GM10248 (cell line): ENCODE data around the gene URGCP.

Experiments
- CTCF ChIA-PET: fragments of 300-600 bp; sonication (Branson Sonifier 250); formaldehyde crosslinking; extraction: SDS; loops from one replicate; lab custom pipeline; 2021; ENCODE audit warnings: antibody characterized with exemption; lab: Yijun Ruan, JAX
- POLR2A ChIA-PET: fragments of 350-650 bp; sonication (Branson Sonifier 250); formaldehyde crosslinking; extraction: SDS; loops from one replicate; lab custom pipeline; 2020; ENCODE audit warnings: antibody characterized with exemption; lab: Yijun Ruan, JAX
- DNase-seq: peaks from one replicate; pipeline ENCODE4 v3.0.0; 2012; ENCODE audit errors: extremely low spot score
- TF ChIP-seq, protein P1 (sequence below): IDR thresholded peaks from 2 replicates; pipeline ENCODE4 v1.5.1; 2012; ENCODE audit warnings: mild to moderate bottlenecking, low read depth; ENCODE audit errors: extremely low read depth, missing control alignments, control extremely low read depth

URGCP gene

DNA sequence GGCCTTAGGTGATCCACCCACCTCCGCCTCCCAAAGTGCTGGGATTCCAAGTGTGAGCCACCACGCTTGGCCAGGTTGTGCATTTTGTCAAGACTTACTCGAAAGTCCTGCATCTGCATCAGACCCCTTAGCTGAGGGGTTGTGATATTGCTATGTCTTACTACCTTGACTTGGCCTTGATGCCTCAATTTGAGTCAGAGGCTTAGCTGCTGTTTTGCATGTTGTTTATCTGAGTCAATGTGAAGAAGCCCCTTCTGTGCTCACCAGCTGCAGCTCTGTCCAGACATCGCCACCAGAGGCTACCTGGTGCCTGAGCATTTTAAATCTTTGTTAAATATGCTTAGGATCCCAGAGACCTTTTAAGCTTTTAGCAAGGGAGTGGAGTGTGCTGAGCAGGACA lies 37.9 kb upstream of the URGCP start:
- no peak for DNase-seq
- TF ChIP-seq, protein P1, sequence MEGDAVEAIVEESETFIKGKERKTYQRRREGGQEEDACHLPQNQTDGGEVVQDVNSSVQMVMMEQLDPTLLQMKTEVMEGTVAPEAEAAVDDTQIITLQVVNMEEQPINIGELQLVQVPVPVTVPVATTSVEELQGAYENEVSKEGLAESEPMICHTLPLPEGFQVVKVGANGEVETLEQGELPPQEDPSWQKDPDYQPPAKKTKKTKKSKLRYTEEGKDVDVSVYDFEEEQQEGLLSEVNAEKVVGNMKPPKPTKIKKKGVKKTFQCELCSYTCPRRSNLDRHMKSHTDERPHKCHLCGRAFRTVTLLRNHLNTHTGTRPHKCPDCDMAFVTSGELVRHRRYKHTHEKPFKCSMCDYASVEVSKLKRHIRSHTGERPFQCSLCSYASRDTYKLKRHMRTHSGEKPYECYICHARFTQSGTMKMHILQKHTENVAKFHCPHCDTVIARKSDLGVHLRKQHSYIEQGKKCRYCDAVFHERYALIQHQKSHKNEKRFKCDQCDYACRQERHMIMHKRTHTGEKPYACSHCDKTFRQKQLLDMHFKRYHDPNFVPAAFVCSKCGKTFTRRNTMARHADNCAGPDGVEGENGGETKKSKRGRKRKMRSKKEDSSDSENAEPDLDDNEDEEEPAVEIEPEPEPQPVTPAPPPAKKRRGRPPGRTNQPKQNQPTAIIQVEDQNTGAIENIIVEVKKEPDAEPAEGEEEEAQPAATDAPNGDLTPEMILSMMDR, result no peak
- ChIA-PET POLR2A (no interaction called here), CTCF (interaction anchor here (0.9 to 1.2 kb wide), 4 partner anchors 9 to 105 kb away, joined by 3 read pairs; no protein-coding TSS in a partner anchor)

DNA sequence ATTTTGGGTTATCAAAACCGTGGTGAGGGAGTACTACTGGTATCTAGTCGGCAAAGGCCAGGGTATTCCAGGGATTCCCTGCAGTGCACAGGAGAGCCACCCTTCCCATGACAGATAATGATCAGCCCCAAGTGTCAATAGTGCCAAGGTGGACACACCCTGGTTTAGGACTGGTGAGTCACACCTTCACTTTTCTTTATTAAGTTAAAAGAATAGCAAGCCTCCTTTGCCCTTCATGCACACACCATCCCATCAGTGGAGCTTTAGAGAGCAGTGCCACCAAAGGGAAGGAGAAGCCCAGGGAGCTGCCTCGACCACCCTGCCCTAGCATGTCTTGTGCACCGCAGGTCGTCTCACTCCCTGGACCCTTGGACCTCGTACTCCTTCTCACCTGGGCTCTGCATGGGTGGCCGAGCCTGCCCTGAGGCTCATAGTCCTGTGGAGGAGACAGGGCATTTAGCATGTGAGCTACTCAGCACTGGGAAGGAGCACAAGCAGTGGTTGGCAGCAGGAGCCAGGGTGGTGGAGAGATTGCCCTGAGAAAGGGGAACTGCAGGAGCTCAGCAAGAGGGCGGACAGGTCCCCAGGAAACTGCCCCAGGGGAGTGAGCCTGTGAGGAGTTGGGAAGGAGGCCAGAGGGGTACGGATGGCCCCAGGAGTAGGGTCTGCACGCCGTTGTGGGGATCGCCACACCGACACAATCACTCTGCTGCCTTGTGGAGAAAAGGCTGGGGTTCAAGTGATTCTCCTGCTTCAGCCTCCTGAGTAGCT lies 37.2 kb upstream of the URGCP start:
- CTCF ChIA-PET, result interaction anchor here (0.8 to 1.5 kb wide), 7 partner anchors 9 to 106 kb away, joined by 3 to 4 read pairs (median 3); no protein-coding TSS in a partner anchor
- no peak for DNase-seq
- POLR2A ChIA-PET, result no interaction called here
- TF ChIP-seq, protein P1, result no peak

DNA sequence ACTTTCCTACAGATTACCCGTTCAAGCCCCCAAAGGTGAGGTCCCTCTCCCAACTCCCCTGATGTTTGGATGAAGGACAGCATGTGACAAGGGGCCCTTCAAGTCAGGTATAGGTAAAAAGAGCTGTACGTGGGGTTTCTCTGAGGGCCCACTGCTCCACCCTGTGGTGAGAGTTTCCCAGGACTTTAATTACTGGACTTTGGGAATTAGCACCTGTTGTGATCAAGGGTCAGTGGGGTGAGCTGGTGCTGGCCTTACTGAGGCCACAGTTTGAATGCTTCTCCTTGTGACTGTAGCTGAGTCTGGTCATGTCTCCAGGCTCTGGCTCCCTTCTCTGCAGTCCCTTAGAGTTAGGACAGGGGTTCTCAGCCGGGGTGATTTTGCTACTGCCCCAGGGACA lies 36.6 kb upstream of the URGCP start:
- CTCF ChIA-PET, result interaction anchor here (0.8 to 1.5 kb wide), 4 partner anchors 9 to 105 kb away, joined by 3 to 4 read pairs (median 3); no protein-coding TSS in a partner anchor
- TF ChIP-seq, protein P1, result no peak
- POLR2A ChIA-PET, result no interaction called here
- DNase-seq, result no peak

DNA sequence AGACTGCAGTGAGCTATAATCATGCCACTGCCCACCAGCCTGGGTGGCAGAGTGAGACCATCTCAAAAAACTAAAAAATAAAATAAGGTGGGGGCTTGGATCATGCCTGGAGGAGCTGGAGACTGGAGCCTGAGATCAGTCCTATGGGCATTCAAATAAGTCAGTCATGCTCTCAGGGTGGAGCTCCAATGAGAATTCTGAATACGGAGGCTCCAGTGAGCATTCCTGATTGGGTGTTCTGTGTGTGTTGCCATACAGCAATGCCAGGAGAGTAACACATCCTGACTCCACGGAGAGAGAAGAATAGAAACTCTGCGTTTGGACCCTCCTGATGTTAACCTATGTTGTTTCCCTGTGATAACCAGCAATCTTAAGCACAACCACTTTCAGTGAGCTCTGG lies 35.9 kb upstream of the URGCP start:
- no peak for DNase-seq
- POLR2A ChIA-PET, result no interaction called here
- TF ChIP-seq, protein P1, result no peak
- CTCF ChIA-PET, result interaction anchor here (1.3 to 1.5 kb wide), 3 partner anchors 15 to 104 kb away, joined by 3 to 4 read pairs (median 3); no protein-coding TSS in a partner anchor

DNA sequence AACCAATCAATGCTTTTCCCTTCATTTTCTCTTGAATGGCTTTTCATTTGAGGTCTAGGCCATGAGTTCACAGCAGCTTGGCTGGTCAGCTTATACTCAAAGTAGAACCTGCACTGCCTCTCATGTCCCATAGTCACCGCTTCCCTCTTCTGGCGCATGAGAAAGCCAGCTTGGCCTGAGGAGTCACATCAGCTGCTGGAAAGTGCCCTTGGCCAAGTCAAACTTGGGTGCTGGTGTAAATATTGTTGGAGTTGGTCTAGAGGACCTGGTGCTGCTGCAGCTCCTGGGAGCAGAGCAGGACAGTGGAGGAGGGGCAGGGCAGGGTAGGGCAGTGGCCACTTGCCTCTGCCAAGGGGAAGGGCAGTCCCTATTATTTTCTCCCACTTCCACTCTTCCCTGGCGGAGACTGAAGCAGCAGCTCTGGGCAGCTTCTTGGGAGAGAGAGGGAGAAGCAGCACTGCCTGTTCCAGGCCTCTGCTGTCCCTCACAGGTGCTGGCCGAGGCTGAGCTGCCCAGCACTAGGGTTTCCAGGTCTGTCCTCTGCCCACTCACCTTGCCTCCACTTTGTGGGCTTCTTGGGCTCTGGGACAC lies 32.6 kb upstream of the URGCP start:
- POLR2A ChIA-PET, result no interaction called here
- no peak for DNase-seq
- CTCF ChIA-PET, result interaction anchor here (1.0 to 1.3 kb wide), 2 partner anchors 9 to 54 kb away, joined by 3 read pairs; no protein-coding TSS in a partner anchor
- TF ChIP-seq, protein P1, result no peak

DNA sequence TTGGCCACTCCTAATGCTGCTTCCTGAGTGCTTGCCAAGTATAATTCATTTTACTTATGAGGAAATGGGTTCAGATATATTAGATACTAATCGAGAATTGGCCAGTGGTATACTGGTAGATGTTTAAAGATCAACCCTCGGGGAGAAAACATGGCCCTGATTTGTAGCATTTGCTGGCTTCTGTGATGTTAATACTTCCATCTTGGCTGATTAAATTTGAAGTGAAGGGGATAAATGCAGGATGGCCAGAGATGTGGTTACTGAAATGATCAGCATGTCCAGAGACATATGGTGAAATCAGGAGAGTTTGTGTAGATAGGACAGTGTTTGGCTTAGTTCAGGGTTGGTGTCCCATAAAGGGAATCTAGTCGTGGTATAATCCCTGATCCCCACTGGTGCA lies 31.0 kb upstream of the URGCP start:
- TF ChIP-seq, protein P1, result no peak
- POLR2A ChIA-PET, result no interaction called here
- DNase-seq, result no peak
- CTCF ChIA-PET, result no interaction called here
